A549 (cell line): ENCODE measurements around the gene PLSCR3. TPM values are rescaled to one million over a fixed set of nuclear protein-coding genes. Genes with fewer than 3 reads are reported as not detected.
"Not testable (repeated sequence)": the region's sequence is repeated elsewhere in the genome, so short reads cannot be mapped to it uniquely, and the experiment has no call there.

ENCODE experiments used
- ATAC-seq, 2 experiments: fragments of 200-7000 bp in 1 of 2; fragments of >200 bp in 1 of 2; cut with Nextera tagmentation in 1 of 2; cut with Tn5 transposase in 1 of 2; 3 replicates each; pipeline versions ENCODE4 v1.8.0 to v1.9.1; 2018 to 2020; ENCODE audit warnings: mild to moderate bottlenecking in 1 of 2, moderate library complexity in 1 of 2
- CTCF ChIA-PET: fragments of 300-600 bp; sonication (Branson Sonifier 250); formaldehyde crosslinking; extraction: SDS; loops from one replicate; lab custom pipeline; 2021; ENCODE audit warnings: antibody characterized with exemption, inconsistent platforms; lab: Yijun Ruan, JAX
- POLR2A ChIA-PET: fragments of 350-600 bp; formaldehyde crosslinking; extraction: SDS; loops from one replicate; lab custom pipeline; 2021; ENCODE audit warnings: antibody characterized with exemption, inconsistent platforms; lab: Yijun Ruan, JAX
- DNase-seq, 2 experiments: peaks; one replicate each; pipeline versions ENCODE4 v3.0.0 to v3.0.0-alpha.2; 2011 to 2016; ENCODE audit warnings: low read depth in 1 of 2, low spot score in 1 of 2
- FAIRE-seq: peaks from 2 replicates; lab custom pipeline; 2011; peaks lifted over from hg19 to GRCh38; lab: Jason Lieb, UNC
- H3K27ac ChIP-seq, 2 experiments: fragments of >200 bp; sonication (Bioruptor Twin); formaldehyde crosslinking; 3 replicates each; pipeline ENCODE4 v1.5.1; 2016 to 2017
- H3K4me1 ChIP-seq: fragments of >200 bp; sonication (Bioruptor Twin); formaldehyde crosslinking; 3 replicates; pipeline ENCODE4 v1.6.1; 2016
- H3K4me2 ChIP-seq: fragments of >200 bp; sonication (Bioruptor Twin); formaldehyde crosslinking; 3 replicates; pipeline ENCODE4 v1.6.1; 2016
- H3K4me3 ChIP-seq: fragments of >200 bp; sonication (Bioruptor Twin); formaldehyde crosslinking; 3 replicates; pipeline ENCODE4 v1.5.1; 2016
- H3K9me3 ChIP-seq: fragments of >200 bp; sonication (Bioruptor Twin); formaldehyde crosslinking; 3 replicates; pipeline ENCODE4 v1.6.1; 2016
- ATOH8 ChIP-seq: fragments of 250-450 bp; sonication (Bioruptor Pico); IDR thresholded peaks from 2 replicates; pipeline ENCODE4 v1.5.0; 2020; ENCODE audit warnings: low read depth, mild to moderate bottlenecking, moderate library complexity
- BHLHE40 ChIP-seq: IDR thresholded peaks from 2 replicates; pipeline ENCODE4 v1.6.1; 2012; ENCODE audit warnings: low read depth, low read length, inconsistent platforms
- CBX8 ChIP-seq: fragments of 200-600 bp; sonication (generic); IDR thresholded peaks from 2 replicates; pipeline ENCODE4 v1.6.1; 2016
- CEBPB ChIP-seq, 2 experiments: fragments of >200 bp in 1 of 2; sonication (Bioruptor Twin) in 1 of 2; formaldehyde crosslinking in 1 of 2; IDR thresholded peaks; 2 replicates each; pipeline ENCODE4 v1.6.1; 2012 to 2016
- CHD2 ChIP-seq: fragments of 150-350 bp; IDR thresholded peaks from 2 replicates; pipeline ENCODE4 v1.6.1; 2014; ENCODE audit warnings: low read length; ENCODE audit not compliant: partially characterized antibody
- EP300 ChIP-seq, 2 experiments: fragments of >200 bp; sonication (Bioruptor Twin); formaldehyde crosslinking; IDR thresholded peaks; 2 replicates in 1 of 2; 3 replicates in 1 of 2; pipeline ENCODE4 v1.6.1; 2016 to 2017
- ESRRA ChIP-seq: fragments of 150-350 bp; IDR thresholded peaks from 2 replicates; pipeline ENCODE4 v1.6.1; 2014; ENCODE audit warnings: mild to moderate bottlenecking, low read length, borderline replicate concordance
- FOSB ChIP-seq: fragments of 250-450 bp; sonication (Bioruptor Pico); IDR thresholded peaks from 2 replicates; pipeline ENCODE4 v1.5.0; 2020; ENCODE audit warnings: mild to moderate bottlenecking, moderate library complexity
- FOSL2 ChIP-seq, 2 experiments: fragments of 450-650 bp in 1 of 2; fragments of >200 bp in 1 of 2; sonication (Bioruptor Twin) in 1 of 2; formaldehyde crosslinking; IDR thresholded peaks; 2 replicates each; pipeline versions ENCODE4 v1.5.0 to v1.6.1; 2016 to 2020; ENCODE audit warnings: mild to moderate bottlenecking in 1 of 2, moderate library complexity in 1 of 2
- HMGXB4 ChIP-seq: fragments of 250-450 bp; sonication (Bioruptor Pico); IDR thresholded peaks from 2 replicates; pipeline ENCODE4 v1.5.0; 2021; ENCODE audit warnings: mild to moderate bottlenecking, moderate library complexity, borderline replicate concordance
- HOXA7 ChIP-seq: fragments of 250-450 bp; sonication (Bioruptor Pico); IDR thresholded peaks from 2 replicates; pipeline ENCODE4 v1.5.0; 2020; ENCODE audit warnings: mild to moderate bottlenecking, moderate library complexity
- JUN ChIP-seq, 2 experiments: fragments of >200 bp; sonication (Bioruptor Twin); formaldehyde crosslinking; IDR thresholded peaks; 2 replicates in 1 of 2; 3 replicates in 1 of 2; pipeline ENCODE4 v1.6.1; 2016 to 2017
- MAFK ChIP-seq: fragments of 450-650 bp; IDR thresholded peaks from 2 replicates; pipeline ENCODE4 v1.6.1; 2014; ENCODE audit not compliant: partially characterized antibody
- MYC ChIP-seq: IDR thresholded peaks from 2 replicates; pipeline ENCODE4 v1.6.1; 2012; ENCODE audit warnings: mild to moderate bottlenecking, inconsistent platforms, low read length, improper control_type of control experiment, borderline replicate concordance
- NFE2L2 ChIP-seq: fragments of 150-350 bp; conservative IDR thresholded peaks from 2 replicates; pipeline ENCODE4 v1.6.1; 2014; ENCODE audit warnings: low read length
- NPAS2 ChIP-seq: fragments of 250-450 bp; sonication (Bioruptor Pico); IDR thresholded peaks from 2 replicates; pipeline ENCODE4 v1.8.0; 2022; ENCODE audit warnings: mild to moderate bottlenecking, moderate library complexity, borderline replicate concordance
- NR3C1 ChIP-seq: fragments of >200 bp; sonication (Bioruptor Twin); formaldehyde crosslinking; IDR thresholded peaks from 3 replicates; pipeline ENCODE4 v1.6.1; 2017
- PBX3 ChIP-seq: IDR thresholded peaks from 2 replicates; pipeline ENCODE4 v1.6.1; 2012
- PHF8 ChIP-seq: fragments of 200-600 bp; sonication (generic); IDR thresholded peaks from 2 replicates; pipeline ENCODE4 v1.6.1; 2016; ENCODE audit warnings: low read depth, mild to moderate bottlenecking, antibody characterized with exemption, moderate library complexity, borderline replicate concordance
- RARB ChIP-seq: fragments of 250-450 bp; sonication (Bioruptor Pico); IDR thresholded peaks from 2 replicates; pipeline ENCODE4 v1.8.0; 2021; ENCODE audit warnings: mild to moderate bottlenecking, moderate library complexity
- RCOR1 ChIP-seq: fragments of 150-350 bp; IDR thresholded peaks from 2 replicates; pipeline ENCODE4 v1.6.1; 2014; ENCODE audit warnings: antibody characterized with exemption, low read length, low read depth
- SREBF2 ChIP-seq: fragments of 450-650 bp; IDR thresholded peaks from 2 replicates; pipeline ENCODE4 v1.6.1; 2014; ENCODE audit warnings: mild to moderate bottlenecking, moderate library complexity
- TP53 ChIP-seq: fragments of 250-450 bp; sonication (Bioruptor Pico); IDR thresholded peaks from 2 replicates; pipeline ENCODE4 v1.5.0; 2021; ENCODE audit warnings: mild to moderate bottlenecking, moderate library complexity
- ZFP36 ChIP-seq: fragments of 450-650 bp; IDR thresholded peaks from 2 replicates; pipeline ENCODE4 v1.6.1; 2014; ENCODE audit warnings: borderline replicate concordance; ENCODE audit not compliant: partially characterized antibody
- WGBS: methylation state at CpG from one replicate; pipeline ENCODE4 v1.1.6; 2017; ENCODE audit errors: missing lambda C conversion rate; 5-methylcytosine and 5-hydroxymethylcytosine counted together
- polyA plus RNA-seq, 4 experiments: library from polyadenylated mRNA; depleted of rRNA in 3 of 4; stranded (reverse); fragments of >200 nt; fragmentation: RNase III in 1 of 4; extraction: RNeasy Plus Mini Kit Qiagen cat#74134 plus additional on column Dnase treatment in 1 of 4; gene quantifications; 2 replicates in 3 of 4; 3 replicates in 1 of 4; pipeline ENCODE4 v1.2.3, GENCODE V29; 2011 to 2017

The PLSCR3 gene
- polyA plus RNA-seq, 2 of the 4 experiments (the other 2 are of a cell fraction), result 11.0 to 29.6 TPM

- no peak overlapping the region for H3K27ac ChIP-seq
- ATAC-seq, result no peak
- ChIA-PET POLR2A (no interaction called here), CTCF (interaction anchor here (0.9 to 12.6 kb wide), 2 partner anchors 12 to 180 kb away, joined by 3 to 154 read pairs; partner anchors contain the start of genes KCTD11 and TMEM95)
- H3K4me1 ChIP-seq, result peaks cover 7% of the 10 kb centered on the region; the same call in 2 of the 3 replicates
- H3K4me3 ChIP-seq, result no peak overlapping the region
- no peaks in the 10 kb centered on the region for H3K9me3 ChIP-seq
- no peak for TF ChIP-seq BHLHE40
- no peak for TF ChIP-seq MAFK
- no peak for TF ChIP-seq PBX3
- TF ChIP-seq CHD2, result no peak
- TF ChIP-seq ATOH8 (CRISPR knock-in tag), result no peak
- no peak for TF ChIP-seq HOXA7 (CRISPR knock-in tag)
- no peak for TF ChIP-seq NFE2L2
- TF ChIP-seq ZFP36, result no peak
- WGBS, result 81% methylated on average over 8 of the region's 8 CpGs
- no peak overlapping the region for H3K4me2 ChIP-seq
- no peak for FAIRE-seq
- DNase-seq, result no peak
Observed at GRCh38 chr17:7367083-7367482, 27.2 kb downstream of the PLSCR3 start.

GRCh38 chr17:7365963-7366362, 28.4 kb downstream of the PLSCR3 start:
- H3K4me3 ChIP-seq, H3K27ac ChIP-seq, H3K4me2 ChIP-seq, DNase-seq, H3K9me3 ChIP-seq, POLR2A ChIA-PET, H3K4me1 ChIP-seq, ATAC-seq: not testable (repeated sequence)
- 79% methylated on average over 7 of the region's 7 CpGs for WGBS
- CTCF ChIA-PET, result interaction anchor here (12.6 kb wide), 1 partner anchor 11 kb away, joined by 154 read pairs; the partner anchor contains the start of genes KCTD11 and TMEM95
- peak; percentile 85 for FAIRE-seq

- no peak overlapping the region for H3K4me2 ChIP-seq
- CTCF ChIA-PET, result interaction anchor here (0.8 to 3.6 kb wide), 4 partner anchors 10 to 197 kb away, joined by 3 to 19 read pairs (median 18); partner anchors contain the start of gene KCTD11
- H3K4me1 ChIP-seq, result peaks cover 7% of the 10 kb centered on the region; the same call in 2 of the 3 replicates
- no peak for TF ChIP-seq EP300 (IDR thresholded peaks at IDR 0.05)
- no peak for TF ChIP-seq FOSL2 (IDR thresholded peaks at IDR 0.05)
- peak; percentile 41; the same call in 1 of the 2 replicates for TF ChIP-seq FOSL2 (CRISPR knock-in tag; IDR thresholded peaks at IDR 0.05)
- H3K4me3 ChIP-seq, result no peak overlapping the region
- 56% methylated on average over 6 of the region's 6 CpGs for WGBS
- FAIRE-seq, result no peak
- peak; percentile 45 to 69; a peak in 4 of 6 replicates for ATAC-seq
- peak in 1 of 2 experiments; percentile 52 for DNase-seq
- H3K9me3 ChIP-seq, result no peaks in the 10 kb centered on the region
- no peak overlapping the region for H3K27ac ChIP-seq
- POLR2A ChIA-PET, result no interaction called here
Observed at GRCh38 chr17:7363311-7363710, 31.0 kb downstream of the PLSCR3 start.

- WGBS, result 35% methylated on average over 3 of the region's 3 CpGs
- Histone ChIP-seq H3K4me1 (peaks cover 7% of the 10 kb centered on the region; the same call in 2 of the 3 replicates), H3K9me3 (no peaks in the 10 kb centered on the region), H3K4me3 (no peak overlapping the region), H3K27ac (no peak overlapping the region), H3K4me2 (no peak overlapping the region)
- POLR2A ChIA-PET, result no interaction called here
- CTCF ChIA-PET, result interaction anchor here (0.7 to 3.6 kb wide), 12 partner anchors 9 to 1805 kb away, joined by 3 to 19 read pairs (median 3); partner anchors contain the start of gene KCTD11
- FAIRE-seq, result no peak
- no peak for DNase-seq
- TF ChIP-seq SREBF2, result no peak
- TF ChIP-seq RARB (CRISPR knock-in tag), result no peak
- TF ChIP-seq NR3C1, result no peak
- no peak for TF ChIP-seq NPAS2 (CRISPR knock-in tag)
- no peak for TF ChIP-seq TP53 (CRISPR knock-in tag)
- TF ChIP-seq MAFK, result no peak
- no peak for TF ChIP-seq RCOR1
- TF ChIP-seq HMGXB4 (CRISPR knock-in tag), result no peak
- no peak for TF ChIP-seq CBX8
- TF ChIP-seq PHF8, result no peak
- no peak for TF ChIP-seq BHLHE40
- TF ChIP-seq FOSB (CRISPR knock-in tag), result no peak
- no peak for TF ChIP-seq JUN (IDR thresholded peaks at IDR 0.05)
- no peak for TF ChIP-seq MYC
- TF ChIP-seq CEBPB (IDR thresholded peaks at IDR 0.05), result no peak
- no peak for TF ChIP-seq ESRRA
- ATAC-seq, result no peak
Observed at GRCh38 chr17:7361906-7362305, 32.4 kb downstream of the PLSCR3 start.
